GM19467 (cell line): ENCODE measurements around the gene GLT1D1.

Source experiments
- ATAC-seq: cut with Tn5 transposase; IDR thresholded peaks from one replicate; pipeline ENCODE4 v1.9.1; 2021; ENCODE audit warnings: mild to moderate bottlenecking, moderate library complexity; ENCODE audit not compliant: unreplicated experiment

Gene GLT1D1

GRCh38 chr12:128992116-128992515, 138.8 kb downstream of the GLT1D1 start:
- ATAC-seq, result no peak

DNA sequence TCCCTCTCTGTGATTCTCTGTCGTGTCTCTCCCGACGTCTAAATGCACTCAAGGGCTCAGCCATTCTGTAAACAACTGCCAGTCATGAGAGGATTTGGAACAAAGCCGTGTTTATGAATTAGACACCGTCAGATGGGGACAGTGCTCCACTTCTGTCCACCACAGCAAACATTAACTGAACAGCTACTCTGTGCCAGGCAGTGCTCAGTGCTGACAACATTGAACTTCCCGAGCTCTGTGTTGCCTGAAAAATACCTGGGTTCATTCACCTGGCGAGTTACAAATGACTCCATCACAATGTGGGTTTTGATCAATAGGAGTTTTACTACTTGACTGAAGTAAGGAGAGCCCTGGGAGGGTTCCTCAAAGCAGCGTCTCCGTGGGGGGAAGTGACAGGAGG, 139.3 kb downstream of the GLT1D1 start:
- ATAC-seq, result no peak

DNA sequence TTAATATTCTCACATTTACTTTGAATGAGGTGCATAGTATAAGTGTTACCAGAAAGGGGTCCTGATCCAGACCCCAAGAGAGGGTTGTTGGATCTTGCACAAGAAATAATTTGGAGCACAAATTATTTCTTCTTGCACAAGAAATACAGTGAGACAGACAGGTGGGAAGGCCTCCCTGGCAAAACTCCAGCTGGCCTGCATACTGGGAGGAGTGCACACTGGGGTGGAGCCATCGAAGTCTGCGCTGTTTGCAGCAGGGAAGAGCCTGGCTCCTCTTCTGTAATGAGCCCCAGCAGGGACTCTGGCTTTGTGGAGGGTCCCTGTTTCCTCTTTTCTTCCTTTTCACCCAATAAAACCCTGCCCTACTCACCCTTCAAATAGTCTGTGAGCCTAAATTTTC, 141.6 kb downstream of the GLT1D1 start:
- no peak for ATAC-seq

DNA sequence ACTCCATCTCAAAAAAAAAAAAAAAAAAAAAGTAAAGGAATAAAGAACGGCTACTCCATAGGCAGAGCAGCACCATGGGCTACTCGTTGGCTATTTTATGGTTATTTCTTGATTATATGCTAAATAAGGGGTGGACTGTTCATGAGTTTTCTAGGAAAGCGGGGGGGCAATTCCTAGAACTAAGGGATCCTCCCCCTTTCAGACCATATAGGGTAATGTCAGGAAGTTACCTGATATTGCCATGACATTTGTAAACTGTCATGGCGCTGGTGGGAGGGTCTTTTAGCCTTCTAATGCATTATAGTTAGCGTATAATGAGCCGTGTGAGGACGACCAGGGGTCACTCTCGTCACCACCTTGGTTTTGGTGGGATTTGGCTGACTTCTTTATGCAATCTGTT, 142.3 kb downstream of the GLT1D1 start:
- ATAC-seq, result no peak

DNA sequence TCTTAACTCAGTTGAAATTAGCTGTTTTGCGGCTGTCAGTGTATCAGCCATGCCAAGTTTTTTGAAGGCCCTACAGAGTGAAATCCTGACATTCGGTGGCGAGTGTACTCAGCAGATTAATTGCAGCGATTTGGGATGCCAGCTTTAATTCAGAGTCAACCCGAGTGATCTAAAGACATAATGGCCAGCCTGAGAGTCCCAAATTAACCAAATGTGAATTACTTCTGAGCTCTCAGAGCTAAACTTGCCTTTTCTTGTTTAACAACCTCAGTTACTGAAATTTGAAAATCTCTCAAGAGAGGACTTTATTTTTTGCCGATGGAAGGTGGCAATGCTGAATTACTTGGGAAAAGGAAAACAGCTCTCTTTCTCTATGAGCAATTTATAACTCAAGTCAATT, 148.5 kb downstream of the GLT1D1 start:
- no peak for ATAC-seq

- no peak for ATAC-seq
These were observed 149.1 kb downstream of the GLT1D1 start for GRCh38 chr12:129002427-129002826.

GRCh38 chr12:129005416-129005815, 152.1 kb downstream of the GLT1D1 start:
- ATAC-seq, result no peak

GRCh38 chr12:129005829-129006228, 152.6 kb downstream of the GLT1D1 start:
- no peak for ATAC-seq

- no peak for ATAC-seq
These were observed 156.8 kb downstream of the GLT1D1 start for GRCh38 chr12:129009833-129010622.

DNA sequence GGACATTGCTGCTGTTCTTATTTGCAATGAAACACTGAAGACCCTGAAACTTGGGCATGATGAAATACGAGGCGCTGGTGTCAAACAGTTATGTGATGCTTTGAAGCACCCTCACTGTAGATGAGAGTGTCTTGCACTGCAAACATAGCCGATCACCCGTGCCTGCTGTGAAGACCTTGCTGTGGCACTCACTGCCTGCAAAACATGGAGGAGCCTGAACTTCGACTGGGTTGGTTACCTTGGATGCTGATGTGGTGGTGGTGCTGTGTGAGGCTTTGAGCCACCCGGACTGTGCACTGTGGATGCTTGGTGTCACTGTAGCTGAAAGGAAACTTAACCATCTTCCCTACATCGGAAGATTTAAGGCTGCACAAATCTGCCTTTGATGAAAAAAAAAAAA, 162.9 kb downstream of the GLT1D1 start:
- ATAC-seq, result no peak

GRCh38 chr12:129025055-129025454, 171.8 kb downstream of the GLT1D1 start:
- ATAC-seq, result no peak

GRCh38 chr12:129028844-129029243, 175.6 kb downstream of the GLT1D1 start:
- no peak for ATAC-seq
